OCI-LY1 (cell line): ENCODE data around the gene STK31.
"Not testable (repeated sequence)": the region's sequence is repeated elsewhere in the genome, so short reads cannot be mapped to it uniquely, and the experiment has no call there.

Experiments used
- H2AFZ ChIP-seq: fragments of 200-600 bp; sonication (generic), shearing (Covaris generic); 2 replicates; pipeline ENCODE4 v1.6.0; 2014; ENCODE audit warnings: antibody characterized with exemption, mild to moderate bottlenecking, low read length
- H3F3A ChIP-seq: fragments of 200-600 bp; sonication (generic), shearing (Covaris generic); 2 replicates; pipeline ENCODE4 v1.6.0; 2014; ENCODE audit warnings: mild to moderate bottlenecking, antibody characterized with exemption, low read length, moderate library complexity; ENCODE audit not compliant: insufficient read depth
- H3K27ac ChIP-seq: fragments of 200-600 bp; sonication (generic); 2 replicates; pipeline ENCODE4 v1.5.1; 2014; ENCODE audit warnings: low read length, mixed run types, mild to moderate bottlenecking, low read depth; ENCODE audit not compliant: poor library complexity, severe bottlenecking
- H3K27me3 ChIP-seq: fragments of 200-600 bp; sonication (generic); 2 replicates; pipeline ENCODE4 v1.6.0; 2014; ENCODE audit warnings: antibody characterized with exemption, mild to moderate bottlenecking, low read length, moderate library complexity; ENCODE audit not compliant: insufficient read depth
- H3K36me3 ChIP-seq: fragments of 200-600 bp; sonication (generic); 2 replicates; pipeline ENCODE4 v1.6.1; 2014; ENCODE audit warnings: mild to moderate bottlenecking, antibody characterized with exemption, low read length, moderate library complexity, mixed read lengths; ENCODE audit not compliant: insufficient read depth
- H3K4me1 ChIP-seq: fragments of 200-600 bp; sonication (generic); 2 replicates; pipeline ENCODE4 v1.5.1; 2014; ENCODE audit warnings: mild to moderate bottlenecking, low read length, moderate library complexity; ENCODE audit not compliant: insufficient read depth, severe bottlenecking
- H3K4me2 ChIP-seq: fragments of 200-600 bp; sonication (generic), shearing (Covaris generic); 2 replicates; pipeline ENCODE4 v1.6.1; 2014; ENCODE audit warnings: low read length
- H3K4me3 ChIP-seq: fragments of 200-600 bp; sonication (generic); 2 replicates; pipeline ENCODE4 v1.5.1; 2014; ENCODE audit warnings: low read length, low read depth, mild to moderate bottlenecking, mixed read lengths; ENCODE audit not compliant: poor library complexity, severe bottlenecking
- H3K79me2 ChIP-seq: fragments of 200-600 bp; shearing (Covaris generic); 2 replicates; pipeline ENCODE4 v1.6.1; 2016; ENCODE audit warnings: mixed run types, low read length, mixed read lengths; ENCODE audit not compliant: insufficient read depth
- H3K9ac ChIP-seq: fragments of 200-600 bp; sonication (generic), shearing (Covaris generic); 2 replicates; pipeline ENCODE4 v1.6.1; 2014; ENCODE audit warnings: mild to moderate bottlenecking, low read length, mixed read lengths
- H3K9me2 ChIP-seq: fragments of 200-600 bp; sonication (generic), shearing (Covaris generic); 2 replicates; pipeline ENCODE4 v1.6.1; 2014; ENCODE audit warnings: low read depth, mild to moderate bottlenecking, low read length, mixed read lengths
- H3K9me3 ChIP-seq: fragments of 200-600 bp; shearing (Covaris generic); 2 replicates; pipeline ENCODE4 v1.6.1; 2014; ENCODE audit warnings: low read length, mixed read lengths
- H4K20me1 ChIP-seq: fragments of 200-600 bp; sonication (generic), shearing (Covaris generic); 2 replicates; pipeline ENCODE4 v1.6.0; 2016; ENCODE audit warnings: mild to moderate bottlenecking, low read length; ENCODE audit not compliant: insufficient read depth
- EZH2 ChIP-seq: fragments of 200-600 bp; sonication (generic), shearing (Covaris generic); IDR thresholded peaks from 2 replicates; pipeline ENCODE4 v1.8.0; 2017; ENCODE audit warnings: borderline replicate concordance, mixed run types, mild to moderate bottlenecking, antibody characterized with exemption, low read length, moderate library complexity, mixed read lengths
- TF ChIP-seq, protein P1 (sequence below): fragments of 200-600 bp; sonication (generic), shearing (Covaris generic); IDR thresholded peaks from 2 replicates; pipeline ENCODE4 v1.5.1; 2017; ENCODE audit warnings: mild to moderate bottlenecking, antibody characterized with exemption, low read length, moderate library complexity, mixed read lengths

STK31 gene

DNA sequence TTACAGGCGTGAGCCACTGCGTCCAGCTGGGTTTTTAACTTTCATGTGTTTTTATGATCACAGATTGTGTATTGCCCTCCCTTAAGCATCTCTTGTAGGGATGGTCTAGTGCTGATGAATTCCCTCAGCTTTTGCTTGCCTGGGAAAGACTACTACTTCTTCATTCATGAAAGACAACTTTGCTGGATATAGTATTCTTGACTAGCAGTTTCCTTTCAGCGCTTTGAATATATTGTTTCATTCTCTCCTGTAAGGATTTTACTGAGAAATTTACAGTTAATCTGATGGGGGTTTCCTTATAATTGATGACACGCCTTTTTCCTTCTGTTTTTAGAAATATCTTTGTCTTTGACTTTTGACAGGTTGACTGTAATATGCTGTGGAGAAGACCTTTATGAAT, 33.2 kb downstream of the STK31 start:
- Histone ChIP-seq H3K4me2 (no peak overlapping the region), H3K9me2 (no peaks in the 10 kb centered on the region), H3K9ac (no peak overlapping the region), H3K27me3 (no peaks in the 10 kb centered on the region), H4K20me1 (no peaks in the 10 kb centered on the region), H3K36me3 (no peaks in the 10 kb centered on the region), H2AFZ (no peak overlapping the region), H3F3A (no peaks in the 10 kb centered on the region), H3K27ac (no peak overlapping the region), H3K79me2 (no peaks in the 10 kb centered on the region), H3K9me3 (peaks cover 16% of the 10 kb centered on the region), H3K4me3 (no peak overlapping the region), H3K4me1 (no peaks in the 10 kb centered on the region)
- TF ChIP-seq EZH2: no peak
- TF ChIP-seq, protein P1, sequence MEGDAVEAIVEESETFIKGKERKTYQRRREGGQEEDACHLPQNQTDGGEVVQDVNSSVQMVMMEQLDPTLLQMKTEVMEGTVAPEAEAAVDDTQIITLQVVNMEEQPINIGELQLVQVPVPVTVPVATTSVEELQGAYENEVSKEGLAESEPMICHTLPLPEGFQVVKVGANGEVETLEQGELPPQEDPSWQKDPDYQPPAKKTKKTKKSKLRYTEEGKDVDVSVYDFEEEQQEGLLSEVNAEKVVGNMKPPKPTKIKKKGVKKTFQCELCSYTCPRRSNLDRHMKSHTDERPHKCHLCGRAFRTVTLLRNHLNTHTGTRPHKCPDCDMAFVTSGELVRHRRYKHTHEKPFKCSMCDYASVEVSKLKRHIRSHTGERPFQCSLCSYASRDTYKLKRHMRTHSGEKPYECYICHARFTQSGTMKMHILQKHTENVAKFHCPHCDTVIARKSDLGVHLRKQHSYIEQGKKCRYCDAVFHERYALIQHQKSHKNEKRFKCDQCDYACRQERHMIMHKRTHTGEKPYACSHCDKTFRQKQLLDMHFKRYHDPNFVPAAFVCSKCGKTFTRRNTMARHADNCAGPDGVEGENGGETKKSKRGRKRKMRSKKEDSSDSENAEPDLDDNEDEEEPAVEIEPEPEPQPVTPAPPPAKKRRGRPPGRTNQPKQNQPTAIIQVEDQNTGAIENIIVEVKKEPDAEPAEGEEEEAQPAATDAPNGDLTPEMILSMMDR: no peak

DNA sequence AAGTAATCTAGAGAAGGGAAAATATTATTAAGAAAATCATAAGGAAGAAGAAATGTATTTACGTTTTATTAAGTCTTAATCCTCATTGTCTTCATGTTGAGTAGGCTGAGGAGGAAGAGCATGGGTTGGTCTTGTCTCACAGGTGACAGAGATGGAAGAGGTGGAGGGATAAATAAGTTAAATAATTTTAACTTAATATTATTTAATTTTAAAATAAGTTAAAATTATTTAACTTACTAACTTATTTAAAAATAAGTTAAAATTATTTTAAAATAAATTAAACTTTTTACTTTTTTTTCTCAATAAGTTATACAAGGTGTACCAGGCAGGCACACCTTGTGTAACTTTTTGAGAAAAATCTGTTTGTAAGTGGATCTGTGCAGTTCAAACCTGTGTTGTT, 36.6 kb downstream of the STK31 start:
- H4K20me1 ChIP-seq: no peaks in the 10 kb centered on the region
- no peaks in the 10 kb centered on the region for H3K27me3 ChIP-seq
- no peak overlapping the region for H3K4me3 ChIP-seq
- no peaks in the 10 kb centered on the region for H3K36me3 ChIP-seq
- no peak overlapping the region for H3K9ac ChIP-seq
- no peaks in the 10 kb centered on the region for H3K9me2 ChIP-seq
- H2AFZ ChIP-seq: no peak overlapping the region
- H3K4me1 ChIP-seq: no peaks in the 10 kb centered on the region
- H3F3A ChIP-seq: no peaks in the 10 kb centered on the region
- no peaks in the 10 kb centered on the region for H3K79me2 ChIP-seq
- peaks cover 16% of the 10 kb centered on the region for H3K9me3 ChIP-seq
- H3K27ac ChIP-seq: no peak overlapping the region
- no peak for TF ChIP-seq EZH2
- TF ChIP-seq, protein P1: no peak
- H3K4me2 ChIP-seq: no peak overlapping the region

GRCh38 chr7:23751852-23752251, 41.8 kb downstream of the STK31 start:
- H3K9ac ChIP-seq: no peak overlapping the region
- TF ChIP-seq EZH2: no peak
- TF ChIP-seq, protein P1: no peak

DNA sequence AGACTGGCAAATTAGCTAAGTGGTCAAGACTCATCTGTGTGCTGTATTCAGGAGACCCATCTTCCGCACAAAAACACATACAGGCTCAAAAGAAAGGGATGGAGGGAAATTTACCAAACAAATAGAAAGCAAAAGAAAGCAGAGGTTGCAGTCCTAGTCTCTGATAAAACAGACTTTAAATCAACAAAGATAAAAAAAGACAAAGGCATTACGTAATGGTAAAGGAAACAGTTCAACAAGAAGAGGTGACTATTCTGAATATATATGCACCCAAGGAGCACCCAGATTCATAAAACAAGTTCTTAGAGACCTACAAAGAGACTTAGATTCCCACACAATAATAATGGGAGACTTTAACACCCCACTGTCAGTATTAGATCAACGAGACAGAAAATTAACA, 48.8 kb downstream of the STK31 start:
- not testable (repeated sequence) for H3K9me3 ChIP-seq, H3K4me3 ChIP-seq, H3K36me3 ChIP-seq, H3F3A ChIP-seq, H3K9me2 ChIP-seq, H3K27ac ChIP-seq, H2AFZ ChIP-seq, H3K27me3 ChIP-seq, H3K79me2 ChIP-seq, H3K9ac ChIP-seq, H3K4me2 ChIP-seq, H4K20me1 ChIP-seq, H3K4me1 ChIP-seq

More at GRCh38 chr7:23751852-23752251, 41.8 kb downstream of the STK31 start:
- H3K9me2 ChIP-seq: no peaks in the 10 kb centered on the region
- no peak overlapping the region for H3K4me3 ChIP-seq
- H3K4me1 ChIP-seq: no peaks in the 10 kb centered on the region
- H3F3A ChIP-seq: no peaks in the 10 kb centered on the region
- no peaks in the 10 kb centered on the region for H3K36me3 ChIP-seq
- H3K27me3 ChIP-seq: no peaks in the 10 kb centered on the region
- H3K9me3 ChIP-seq: no peaks in the 10 kb centered on the region
- no peaks in the 10 kb centered on the region for H3K79me2 ChIP-seq
- H3K27ac ChIP-seq: no peak overlapping the region
- no peak overlapping the region for H2AFZ ChIP-seq
- no peak overlapping the region for H3K4me2 ChIP-seq
- H4K20me1 ChIP-seq: no peaks in the 10 kb centered on the region
